HepG2 (cell line): Measurements from ENCODE around the gene KCNAB1.

ENCODE experiments used
- ATF2 ChIP-seq: sonication (generic); formaldehyde crosslinking; IDR thresholded peaks from 2 replicates; pipeline ENCODE4 v1.4.0; 2020; ENCODE audit warnings: missing genetic modification reagents
- BCLAF1 ChIP-seq: fragments of 450-650 bp; IDR thresholded peaks from 2 replicates; pipeline ENCODE4 v1.6.1; 2017; ENCODE audit warnings: mild to moderate bottlenecking
- CHD4 ChIP-seq: fragments of 200-600 bp; sonication (generic); IDR thresholded peaks from 2 replicates; pipeline ENCODE4 v1.7.0; 2017; ENCODE audit warnings: mild to moderate bottlenecking, low read length, borderline replicate concordance
- CTCF ChIP-seq: sonication (generic); formaldehyde crosslinking; IDR thresholded peaks from 2 replicates; pipeline ENCODE4 v1.5.0; 2020; ENCODE audit warnings: mild to moderate bottlenecking, missing genetic modification reagents, moderate library complexity
- MTA3 ChIP-seq: sonication (generic); formaldehyde crosslinking; IDR thresholded peaks from 2 replicates; pipeline ENCODE4 v1.4.0; 2020; ENCODE audit warnings: missing genetic modification reagents
- POLR2A ChIP-seq, 2 experiments: IDR thresholded peaks; 2 replicates each; pipeline ENCODE4 v1.6.1; 2011; ENCODE audit warnings: low read depth in 2 of 2, low read length in 2 of 2, mild to moderate bottlenecking in 1 of 2, moderate library complexity in 1 of 2; ENCODE audit not compliant: insufficient read depth in 1 of 2
- SIX1 ChIP-seq: sonication (generic); formaldehyde crosslinking; IDR thresholded peaks from 2 replicates; pipeline ENCODE4 v1.4.0; 2020; ENCODE audit warnings: missing genetic modification reagents, borderline replicate concordance
- XRCC5 ChIP-seq: fragments of 200-400 bp; formaldehyde crosslinking; optimal IDR thresholded peaks from 2 replicates; pipeline ENCODE3; 2017; ENCODE audit warnings: mild to moderate bottlenecking, low read length
- ZFP36 ChIP-seq: fragments of 150-350 bp; IDR thresholded peaks from 2 replicates; pipeline ENCODE4 v1.6.1; 2018; ENCODE audit warnings: borderline replicate concordance, low read length, low read depth; ENCODE audit not compliant: partially characterized antibody
- ZNF274 ChIP-seq: sonication (generic); formaldehyde crosslinking; IDR thresholded peaks from 2 replicates; pipeline ENCODE4 v1.5.1; 2020; ENCODE audit warnings: mild to moderate bottlenecking, missing genetic modification reagents
- ZNF446 ChIP-seq: sonication (generic); formaldehyde crosslinking; IDR thresholded peaks from 2 replicates; pipeline ENCODE4 v1.5.0; 2020; ENCODE audit warnings: mild to moderate bottlenecking, missing genetic modification reagents

GRCh38 chr3:156473341-156473740 lies 353.0 kb downstream of the KCNAB1 start:
- TF ChIP-seq ZNF446, result no peak
- TF ChIP-seq ATF2 (CRISPR knock-in tag), result no peak
- no peak for TF ChIP-seq CHD4
- TF ChIP-seq CTCF (CRISPR knock-in tag), result no peak
- no peak for TF ChIP-seq BCLAF1
- no peak for TF ChIP-seq ZFP36
- no peak for TF ChIP-seq XRCC5
- TF ChIP-seq POLR2A (IDR thresholded peaks at IDR 0.05; ENCODE audit: insufficient read depth in 1 of 2, low read depth in 2 of 2, low read length in 2 of 2), result no peak
- no peak for TF ChIP-seq ZNF274 (CRISPR knock-in tag)
- no peak for TF ChIP-seq MTA3
- TF ChIP-seq SIX1 (CRISPR knock-in tag), result no peak
